IMR-90 (cell line): ENCODE results near the gene S100A6. TPM values are rescaled to one million over a fixed set of nuclear protein-coding genes. Genes with fewer than 3 reads are reported as not detected.

Source experiments
- ATAC-seq: fragments of 200-7000 bp; cut with Tn5 transposase; 2 replicates; pipeline ENCODE4 v1.9.1; 2020; ENCODE audit warnings: low read depth, mild to moderate bottlenecking, moderate library complexity
- BruUV-seq: library from RNA; stranded (reverse); fragments of 400-500 nt; replicated peaks from 2 replicates; lab custom pipeline; 2021; lab: Mats Ljungman, UMichigan
- CTCF ChIA-PET: fragments of 300-600 bp; formaldehyde crosslinking; extraction: SDS; loops from one replicate; lab custom pipeline; 2021; ENCODE audit warnings: antibody characterized with exemption; lab: Yijun Ruan, JAX
- POLR2A ChIA-PET: fragments of 300-600 bp; sonication (Branson Sonifier 250); formaldehyde crosslinking; loops from one replicate; lab custom pipeline; 2022; ENCODE audit warnings: antibody characterized with exemption; ENCODE audit not compliant: unreplicated experiment; lab: Charles Lee
- DNase-seq: peaks from one replicate; pipeline ENCODE4 v3.0.0; 2013
- H2AFZ ChIP-seq: replicated peaks from 2 replicates; pipeline ENCODE3; 2013; ENCODE audit warnings: low read length, mild to moderate bottlenecking; ENCODE audit not compliant: poor library complexity
- H2AK5ac ChIP-seq: 2 replicates; pipeline ENCODE4 v1.6.1; 2013; ENCODE audit warnings: low read depth, low read length, inconsistent platforms
- H2AK9ac ChIP-seq: replicated peaks from 2 replicates; pipeline ENCODE3; 2013; ENCODE audit warnings: mild to moderate bottlenecking, low read depth, low read length, moderate library complexity; ENCODE audit not compliant: poor library complexity
- H2BK120ac ChIP-seq: 2 replicates; pipeline ENCODE4 v1.6.1; 2013; ENCODE audit warnings: low read depth, low read length, inconsistent platforms
- H2BK15ac ChIP-seq: 3 replicates; pipeline ENCODE4 v1.6.1; 2013; ENCODE audit warnings: low read depth, low read length, inconsistent platforms
- H2BK20ac ChIP-seq: 2 replicates; pipeline ENCODE4 v1.6.1; 2013; ENCODE audit warnings: low read depth, mild to moderate bottlenecking, inconsistent platforms, low read length, moderate library complexity
- H2BK5ac ChIP-seq: 2 replicates; pipeline ENCODE4 v1.6.1; 2013; ENCODE audit warnings: mild to moderate bottlenecking, low read depth, low read length, inconsistent platforms; ENCODE audit not compliant: poor library complexity, severe bottlenecking
- H3K14ac ChIP-seq: replicated peaks from 2 replicates; pipeline ENCODE4 v1.6.1; 2013; ENCODE audit warnings: low read depth, low read length, inconsistent platforms
- H3K18ac ChIP-seq: 2 replicates; pipeline ENCODE4 v1.6.1; 2013; ENCODE audit warnings: low read depth, low read length, control low read depth
- H3K23ac ChIP-seq: 2 replicates; pipeline ENCODE4 v1.6.1; 2013; ENCODE audit warnings: low read depth, low read length, inconsistent platforms
- H3K27ac ChIP-seq: 2 replicates; pipeline ENCODE4 v1.5.1; 2013; ENCODE audit warnings: mild to moderate bottlenecking, control low read depth, low read length; ENCODE audit not compliant: insufficient read depth
- H3K27me3 ChIP-seq: 2 replicates; pipeline ENCODE4 v1.6.1; 2013; ENCODE audit warnings: low read length; ENCODE audit not compliant: control insufficient read depth, insufficient read depth
- H3K36me3 ChIP-seq: 2 replicates; pipeline ENCODE4 v1.6.1; 2013; ENCODE audit warnings: low read length, mixed read lengths; ENCODE audit not compliant: control insufficient read depth, insufficient read depth
- H3K4ac ChIP-seq: 2 replicates; pipeline ENCODE4 v1.6.1; 2013; ENCODE audit warnings: low read depth, low read length, inconsistent platforms
- H3K4me1 ChIP-seq: 2 replicates; pipeline ENCODE4 v1.6.1; 2013; ENCODE audit warnings: low read length, mixed read lengths; ENCODE audit not compliant: control insufficient read depth, insufficient read depth
- H3K4me2 ChIP-seq: 2 replicates; pipeline ENCODE4 v1.6.1; 2013; ENCODE audit warnings: low read depth, mild to moderate bottlenecking, control low read depth, low read length, moderate library complexity
- H3K4me3 ChIP-seq: 2 replicates; pipeline ENCODE4 v1.5.1; 2013; ENCODE audit warnings: low read depth, mild to moderate bottlenecking, control low read depth, low read length, moderate library complexity; ENCODE audit not compliant: insufficient read depth
- H3K56ac ChIP-seq: 2 replicates; pipeline ENCODE4 v1.6.1; 2013; ENCODE audit warnings: low read length, inconsistent platforms; ENCODE audit not compliant: insufficient read depth; ENCODE audit errors: extremely low read depth
- H3K79me1 ChIP-seq, 2 experiments: 2 replicates each; pipeline ENCODE4 v1.6.1; 2013; ENCODE audit warnings: low read length in 2 of 2, inconsistent platforms in 1 of 2, low read depth in 1 of 2
- H3K9ac ChIP-seq: 2 replicates; pipeline ENCODE4 v1.6.1; 2013; ENCODE audit warnings: low read depth, low read length, control low read depth
- H3K9me1 ChIP-seq: 2 replicates; pipeline ENCODE4 v1.6.1; 2013; ENCODE audit warnings: low read length, inconsistent platforms; ENCODE audit not compliant: insufficient read depth
- H3K9me3 ChIP-seq: 2 replicates; pipeline ENCODE4 v1.6.1; 2013; ENCODE audit warnings: low read length; ENCODE audit not compliant: control insufficient read depth, insufficient read depth
- H4K20me1 ChIP-seq: 2 replicates; pipeline ENCODE4 v1.6.1; 2013; ENCODE audit warnings: low read length, inconsistent platforms; ENCODE audit not compliant: insufficient read depth
- H4K5ac ChIP-seq: 2 replicates; pipeline ENCODE4 v1.6.1; 2013; ENCODE audit warnings: mild to moderate bottlenecking, low read depth, low read length, control low read depth
- H4K8ac ChIP-seq, 2 experiments: 2 replicates each; pipeline ENCODE4 v1.6.1; 2013; ENCODE audit warnings: low read depth in 2 of 2, low read length in 2 of 2, control low read depth in 1 of 2, inconsistent platforms in 1 of 2
- H4K91ac ChIP-seq: 2 replicates; pipeline ENCODE4 v1.6.1; 2013; ENCODE audit warnings: low read depth, low read length, inconsistent platforms; ENCODE audit not compliant: insufficient read depth
- ELK1 ChIP-seq: fragments of 150-350 bp; IDR thresholded peaks from 2 replicates; pipeline ENCODE4 v1.6.1; 2016; ENCODE audit warnings: low read depth, mild to moderate bottlenecking, low read length, moderate library complexity, borderline replicate concordance
- RAD21 ChIP-seq: IDR thresholded peaks from 2 replicates; pipeline ENCODE4 v1.6.1; 2012; ENCODE audit warnings: low read length, improper control_type of control experiment
- WGBS, 2 experiments: methylation state at CpG; one replicate each; pipeline versions ENCODE4 v1.1.5 to v1.1.7; 2013; ENCODE audit warnings: missing lambda C conversion rate in 2 of 2; ENCODE audit not compliant: insufficient read length in 1 of 2; ENCODE audit errors: extremely low coverage in 2 of 2; 5-methylcytosine and 5-hydroxymethylcytosine counted together
- dilution Hi-C: fragments of 300-500 bp; cut with HindIII; formaldehyde crosslinking; loops from one replicate; pipeline ENCODE4 v1.14.3; 2018; ENCODE audit warnings: low sequenced_read_pairs; ENCODE audit not compliant: unreplicated experiment
- in situ Hi-C: fragments of 300-500 bp; cut with MboI; formaldehyde crosslinking; loops from 3 replicates; pipeline ENCODE4 v1.14.3; 2019; ENCODE audit warnings: low sequenced_read_pairs, inconsistent platforms, mixed read lengths
- intact Hi-C: fragments of 100-400 bp; cut with micrococcal nuclease; formaldehyde crosslinking; loops from 2 replicates; pipeline ENCODE4 v1.10.0; 2022
- polyA plus RNA-seq, 3 experiments: library from polyadenylated mRNA; depleted of rRNA; stranded (reverse); fragments of >200 nt; gene quantifications; 2 replicates each; pipeline ENCODE4 v1.2.3, GENCODE V29; 2012; ENCODE audit warnings: low replicate concordance in 1 of 3
- total RNA-seq: library from RNA; depleted of rRNA; stranded (reverse); fragments of >200 nt; gene quantifications from 2 replicates; pipeline ENCODE4 v1.2.3, GENCODE V29; 2012

Gene S100A6
- total and polyA plus RNA-seq, 2 of the 4 experiments (the other 2 are of a cell fraction): 373 to 1,755 TPM

- H3K27ac ChIP-seq: no peak overlapping the region
- TF ChIP-seq ELK1: no peak
- no peak for TF ChIP-seq RAD21
- no peak overlapping the region for H3K14ac ChIP-seq
- no peak overlapping the region for H3K56ac ChIP-seq
- H3K4me3 ChIP-seq: no peak overlapping the region
- no peaks in the 10 kb centered on the region for H3K9me3 ChIP-seq
- no peak overlapping the region for H2BK5ac ChIP-seq
- H3K4me2 ChIP-seq: no peak overlapping the region
- H3K27me3 ChIP-seq: peaks cover 5% of the 10 kb centered on the region
- no peak overlapping the region for H4K91ac ChIP-seq
- H3K23ac ChIP-seq: no peak overlapping the region
- dilution Hi-C loops: no loop called here
- H3K4me1 ChIP-seq: peaks cover 5% of the 10 kb centered on the region; the same call in 1 of the 2 replicates
- H3K4ac ChIP-seq: no peak overlapping the region
- H3K18ac ChIP-seq: no peak overlapping the region
- CTCF ChIA-PET: interaction anchor here (1.2 to 3.4 kb wide), 4 partner anchors 28 to 142 kb away, joined by 3 to 41 read pairs (median 16); no protein-coding TSS in a partner anchor
- no peaks in the 10 kb centered on the region for H3K36me3 ChIP-seq
- H2AFZ ChIP-seq: peak overlapping the region; percentile 27
- no peak overlapping the region for H2BK15ac ChIP-seq
- no peak overlapping the region for H2AK9ac ChIP-seq
- no peak overlapping the region for H2BK120ac ChIP-seq
- H4K8ac ChIP-seq: no peak overlapping the region
- H4K5ac ChIP-seq: no peak overlapping the region
- POLR2A ChIA-PET: no interaction called here
- DNase-seq (no peak), ATAC-seq (no peak)
- peaks cover 3% of the 10 kb centered on the region for H4K20me1 ChIP-seq
- H2AK5ac ChIP-seq: no peak overlapping the region
- 76% methylated on average over 5 of the region's 6 CpGs; no CpG with 5 or more reads in 1 of the 2 experiments for WGBS, 2 experiments
- H3K79me1 ChIP-seq: no peaks in the 10 kb centered on the region
- BruUV-seq: no TSS peak
- in situ Hi-C loops: no loop called here
- peaks cover 8% of the 10 kb centered on the region; the same call in 1 of the 2 replicates for H3K9me1 ChIP-seq
- intact Hi-C loops: no loop called here
- no peak overlapping the region for H2BK20ac ChIP-seq
- H3K9ac ChIP-seq: no peak overlapping the region
These were observed 42.3 kb downstream of the S100A6 start for GRCh38 chr1:153493343-153493960.
